ENCODE results near the gene R3HDM2.
A peak's percentile ranks its signal among the peaks of the same experiment; 100 is the strongest.

Gene R3HDM2

DNA sequence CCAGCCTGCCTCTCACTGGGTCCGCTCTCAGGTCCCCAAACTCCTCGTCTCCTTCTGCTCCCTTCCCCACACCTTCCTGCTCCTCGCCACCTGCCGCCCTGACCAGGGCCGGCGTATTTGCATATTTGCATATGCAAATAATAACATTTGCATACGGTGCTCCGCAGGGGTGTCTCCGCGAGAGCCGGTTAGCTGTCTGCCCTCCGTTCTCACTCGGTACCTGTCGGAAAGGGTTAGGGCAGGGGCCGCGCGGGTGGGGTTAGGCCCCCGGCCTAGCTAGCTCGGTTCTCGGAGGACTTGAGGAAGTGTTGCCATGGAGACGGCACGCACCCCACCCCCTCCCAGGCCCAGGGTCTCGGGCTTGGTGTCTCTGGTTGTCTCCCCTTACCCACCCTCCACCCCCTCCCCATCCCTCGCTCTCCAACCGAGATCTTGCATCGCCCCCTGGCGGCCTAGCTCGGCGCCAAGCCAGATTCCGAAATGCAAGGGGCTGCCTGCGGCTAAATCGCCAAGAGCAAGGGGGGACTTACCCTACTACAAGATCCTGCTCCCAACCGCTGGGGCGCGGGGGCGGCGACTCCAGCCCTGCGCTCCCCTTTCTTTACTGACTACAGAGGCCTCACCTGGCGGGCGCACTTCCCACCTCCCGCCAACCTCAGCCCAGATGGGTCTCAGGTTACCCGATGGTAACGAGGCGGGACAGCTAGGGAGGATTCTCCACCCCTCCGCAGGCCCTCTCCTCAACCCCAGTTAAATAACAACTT lies 188.0 kb downstream of the R3HDM2 start:
- WGBS, 2 experiments = 0% methylated on average over 45 of the region's 45 CpGs
- Histone ChIP-seq H3K4me1 (ENCODE audit: control insufficient read depth, insufficient read depth, low read length) (peaks cover 38% of the 10 kb centered on the region), H3K36me3 (ENCODE audit: control insufficient read depth, insufficient read depth, low read length) (no peaks in the 10 kb centered on the region), H3K9me3 (ENCODE audit: control insufficient read depth, low read length) (no peaks in the 10 kb centered on the region), H3K27ac (ENCODE audit: insufficient read depth, low read depth, low read length, poor library complexity, severe bottlenecking) (no peak overlapping the region), H3K27me3 (ENCODE audit: control insufficient read depth, insufficient read depth, low read length, poor library complexity, severe bottlenecking) (peaks cover 69% of the 10 kb centered on the region), H3K4me3 (ENCODE audit: insufficient read depth, low read depth, low read length) (peak overlapping the region; percentile 36)

DNA sequence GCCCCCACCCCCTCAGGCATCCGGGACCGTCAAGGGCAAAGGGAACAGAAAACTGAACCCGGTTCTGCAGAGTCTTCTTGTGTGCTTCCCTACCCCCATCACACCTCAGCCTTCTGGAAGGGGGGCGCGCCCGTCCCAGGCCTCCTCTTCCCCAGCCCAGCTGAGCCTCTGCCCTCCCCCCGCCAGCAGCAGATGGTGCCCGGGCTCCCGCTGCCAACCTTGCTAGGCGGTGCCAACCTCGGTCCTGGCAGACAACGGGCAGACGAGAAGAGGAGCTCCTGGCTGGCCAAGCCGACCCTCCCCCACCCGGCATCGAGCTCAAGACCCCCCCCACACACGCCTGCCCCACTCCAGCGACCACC lies 188.5 kb downstream of the R3HDM2 start:
- H3K4me1 ChIP-seq (ENCODE audit: control insufficient read depth, insufficient read depth, low read length) = peaks cover 44% of the 10 kb centered on the region
- peaks cover 75% of the 10 kb centered on the region for H3K27me3 ChIP-seq (ENCODE audit: control insufficient read depth, insufficient read depth, low read length, poor library complexity, severe bottlenecking)
- WGBS, 2 experiments = 3 to 4% methylated on average over 18 of the region's 18 CpGs
- H3K27ac ChIP-seq (ENCODE audit: insufficient read depth, low read depth, low read length, poor library complexity, severe bottlenecking) = no peak overlapping the region
- H3K36me3 ChIP-seq (ENCODE audit: control insufficient read depth, insufficient read depth, low read length) = no peaks in the 10 kb centered on the region
- H3K4me3 ChIP-seq (ENCODE audit: insufficient read depth, low read depth, low read length) = peak overlapping the region; percentile 36
- no peaks in the 10 kb centered on the region for H3K9me3 ChIP-seq (ENCODE audit: control insufficient read depth, low read length)

GRCh38 chr12:57241402-57242310 lies 189.2 kb downstream of the R3HDM2 start:
- 11 to 13% methylated on average over 48 of the region's 48 CpGs for WGBS, 2 experiments
- peaks cover 81% of the 10 kb centered on the region for H3K27me3 ChIP-seq (ENCODE audit: control insufficient read depth, insufficient read depth, low read length, poor library complexity, severe bottlenecking)

DNA sequence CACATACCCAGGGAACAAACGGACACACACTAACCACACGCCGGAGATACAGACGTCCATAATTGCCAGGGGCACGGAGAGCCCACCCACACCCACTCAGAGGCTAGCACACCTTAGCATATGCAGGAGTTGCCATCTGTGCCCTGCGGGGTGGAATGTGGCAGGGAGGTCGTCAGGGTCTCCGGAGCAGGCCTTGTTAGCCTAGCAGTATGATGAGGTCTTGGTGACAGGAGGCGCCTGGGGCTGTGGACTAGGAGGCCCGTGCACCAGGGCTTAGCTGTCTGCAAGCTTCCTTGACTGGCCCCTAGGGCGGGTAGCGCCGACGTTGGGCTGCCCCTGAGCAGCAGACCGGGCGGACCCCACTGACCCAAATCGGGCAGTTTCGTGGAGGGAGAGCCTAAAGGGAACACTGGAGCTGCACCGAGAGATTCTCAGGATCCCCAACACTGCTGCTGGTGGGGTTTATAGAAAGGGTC lies 189.9 kb downstream of the R3HDM2 start:
- no peak overlapping the region for H3K4me3 ChIP-seq (ENCODE audit: insufficient read depth, low read depth, low read length)
- no peaks in the 10 kb centered on the region for H3K36me3 ChIP-seq (ENCODE audit: control insufficient read depth, insufficient read depth, low read length)
- H3K4me1 ChIP-seq (ENCODE audit: control insufficient read depth, insufficient read depth, low read length) = peaks cover 55% of the 10 kb centered on the region
- H3K27me3 ChIP-seq (ENCODE audit: control insufficient read depth, insufficient read depth, low read length, poor library complexity, severe bottlenecking) = peaks cover 88% of the 10 kb centered on the region
- WGBS, 2 experiments = 8 to 9% methylated on average over 19 of the region's 19 CpGs
- H3K27ac ChIP-seq (ENCODE audit: insufficient read depth, low read depth, low read length, poor library complexity, severe bottlenecking) = no peak overlapping the region
- no peaks in the 10 kb centered on the region for H3K9me3 ChIP-seq (ENCODE audit: control insufficient read depth, low read length)

More at GRCh38 chr12:57241402-57242310, 189.2 kb downstream of the R3HDM2 start:
- Histone ChIP-seq H3K27ac (ENCODE audit: insufficient read depth, low read depth, low read length, poor library complexity, severe bottlenecking) (no peak overlapping the region), H3K4me3 (ENCODE audit: insufficient read depth, low read depth, low read length) (no peak overlapping the region), H3K9me3 (ENCODE audit: control insufficient read depth, low read length) (no peaks in the 10 kb centered on the region), H3K4me1 (ENCODE audit: control insufficient read depth, insufficient read depth, low read length) (peaks cover 50% of the 10 kb centered on the region), H3K36me3 (ENCODE audit: control insufficient read depth, insufficient read depth, low read length) (no peaks in the 10 kb centered on the region)

GRCh38 chr12:57240066-57240921 lies 190.5 kb downstream of the R3HDM2 start:
- H3K36me3 ChIP-seq (ENCODE audit: control insufficient read depth, insufficient read depth, low read length) = no peaks in the 10 kb centered on the region
- peaks cover 95% of the 10 kb centered on the region for H3K27me3 ChIP-seq (ENCODE audit: control insufficient read depth, insufficient read depth, low read length, poor library complexity, severe bottlenecking)
- WGBS, 2 experiments = 3% methylated on average over 71 to 72 of the region's 72 CpGs
- H3K4me3 ChIP-seq (ENCODE audit: insufficient read depth, low read depth, low read length) = peak overlapping the region; percentile 39
- H3K4me1 ChIP-seq (ENCODE audit: control insufficient read depth, insufficient read depth, low read length) = peaks cover 62% of the 10 kb centered on the region
- H3K27ac ChIP-seq (ENCODE audit: insufficient read depth, low read depth, low read length, poor library complexity, severe bottlenecking) = no peak overlapping the region
- no peaks in the 10 kb centered on the region for H3K9me3 ChIP-seq (ENCODE audit: control insufficient read depth, low read length)

- Histone ChIP-seq H3K4me1 (ENCODE audit: control insufficient read depth, insufficient read depth, low read length) (peaks cover 67% of the 10 kb centered on the region), H3K27ac (ENCODE audit: insufficient read depth, low read depth, low read length, poor library complexity, severe bottlenecking) (no peak overlapping the region), H3K27me3 (ENCODE audit: control insufficient read depth, insufficient read depth, low read length, poor library complexity, severe bottlenecking) (peaks cover 98% of the 10 kb centered on the region), H3K4me3 (ENCODE audit: insufficient read depth, low read depth, low read length) (peak overlapping the region; percentile 39), H3K36me3 (ENCODE audit: control insufficient read depth, insufficient read depth, low read length) (no peaks in the 10 kb centered on the region), H3K9me3 (ENCODE audit: control insufficient read depth, low read length) (no peaks in the 10 kb centered on the region)
- WGBS, 2 experiments = 3% methylated on average over 14 of the region's 14 CpGs
Measured at GRCh38 chr12:57239587-57240065, 191.2 kb downstream of the R3HDM2 start.

DNA sequence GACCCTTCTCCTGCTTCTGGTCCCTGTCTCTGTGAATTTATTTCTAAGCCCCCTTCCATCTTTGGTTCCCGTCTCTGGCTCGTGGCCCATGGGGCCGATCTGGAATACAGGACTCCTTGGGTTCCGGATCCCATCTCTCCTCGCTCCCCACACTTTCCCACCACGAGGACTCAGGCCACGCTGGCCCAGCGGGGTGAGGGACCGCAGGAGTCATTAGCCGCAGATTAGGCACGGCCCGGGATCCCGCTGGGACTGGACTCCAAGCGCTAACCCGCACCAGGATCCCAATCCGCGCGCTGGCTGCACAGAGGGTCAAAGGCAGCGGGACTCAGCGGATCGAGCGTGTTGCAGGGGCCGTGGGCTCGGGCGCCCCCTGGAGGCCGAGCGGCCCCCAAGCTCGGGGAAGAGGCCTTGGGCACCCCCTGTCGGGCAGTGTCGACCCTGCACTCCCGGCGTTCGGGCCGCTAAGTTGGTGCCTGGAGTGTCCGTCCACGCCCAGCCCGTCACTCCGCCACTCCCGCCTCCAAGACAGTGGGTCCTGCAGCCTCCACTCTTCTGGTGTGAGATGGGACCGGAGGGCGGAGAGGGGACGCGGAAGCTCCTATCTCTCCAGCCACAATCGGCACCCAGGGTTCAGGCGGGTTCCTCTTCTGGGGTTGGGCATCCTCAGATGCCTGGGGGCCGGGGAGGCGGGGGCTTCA lies 191.8 kb downstream of the R3HDM2 start:
- peaks cover 91% of the 10 kb centered on the region for H3K27me3 ChIP-seq (ENCODE audit: control insufficient read depth, insufficient read depth, low read length, poor library complexity, severe bottlenecking)
- peak overlapping the region; percentile 47 for H3K27ac ChIP-seq (ENCODE audit: insufficient read depth, low read depth, low read length, poor library complexity, severe bottlenecking)
- no peaks in the 10 kb centered on the region for H3K9me3 ChIP-seq (ENCODE audit: control insufficient read depth, low read length)
- peaks cover 2% of the 10 kb centered on the region for H3K36me3 ChIP-seq (ENCODE audit: control insufficient read depth, insufficient read depth, low read length)
- H3K4me3 ChIP-seq (ENCODE audit: insufficient read depth, low read depth, low read length) = peak overlapping the region; percentile 45
- H3K4me1 ChIP-seq (ENCODE audit: control insufficient read depth, insufficient read depth, low read length) = peaks cover 67% of the 10 kb centered on the region
- WGBS, 2 experiments = 3% methylated on average over 47 of the region's 47 CpGs

- peak overlapping the region; percentile 45 for H3K4me3 ChIP-seq (ENCODE audit: insufficient read depth, low read depth, low read length)
- 2 to 3% methylated on average over 63 of the region's 63 CpGs for WGBS, 2 experiments
- peak overlapping the region; percentile 47 for H3K27ac ChIP-seq (ENCODE audit: insufficient read depth, low read depth, low read length, poor library complexity, severe bottlenecking)
- peaks cover 67% of the 10 kb centered on the region for H3K4me1 ChIP-seq (ENCODE audit: control insufficient read depth, insufficient read depth, low read length)
- no peaks in the 10 kb centered on the region for H3K9me3 ChIP-seq (ENCODE audit: control insufficient read depth, low read length)
- H3K36me3 ChIP-seq (ENCODE audit: control insufficient read depth, insufficient read depth, low read length) = peaks cover 9% of the 10 kb centered on the region
- peaks cover 83% of the 10 kb centered on the region for H3K27me3 ChIP-seq (ENCODE audit: control insufficient read depth, insufficient read depth, low read length, poor library complexity, severe bottlenecking)
Measured at GRCh38 chr12:57237932-57238853, 192.7 kb downstream of the R3HDM2 start.
